Activated T-helper 2 cell treated with anti-CD3 and anti-CD28 coated beads, Interferon-gamma antibody, Interleukin-2, Interleukin-4, amounts not matched to agents 10 μg/mL and 5 μg/mL and 100 μg/mL, durations not matched to agents 14 hours and 24 hours and 36 hours (primary cell): ENCODE results near the gene KRTAP1-3. TPM values are rescaled to one million over a fixed set of nuclear protein-coding genes. Genes with fewer than 3 reads are reported as not detected.
"Not testable (repeated sequence)": the region's sequence is repeated elsewhere in the genome, so short reads cannot be mapped to it uniquely, and the experiment has no call there.

ENCODE experiments used
- DNase-seq: peaks from one replicate; pipeline ENCODE4 v3.0.0; 2021; ENCODE audit warnings: low spot score
- H3K27ac Mint-ChIP-seq: one replicate; pipeline ENCODE4 v1.8.0; 2021; ENCODE audit warnings: mixed read lengths
- H3K27me3 Mint-ChIP-seq: one replicate; pipeline ENCODE4 v1.8.0; 2021; ENCODE audit warnings: low read depth, mixed read lengths
- H3K36me3 Mint-ChIP-seq: one replicate; pipeline ENCODE4 v1.8.0; 2021; ENCODE audit warnings: low read depth, mixed read lengths
- H3K4me1 Mint-ChIP-seq: one replicate; pipeline ENCODE4 v1.8.0; 2021; ENCODE audit warnings: low read depth, mixed read lengths
- H3K4me3 Mint-ChIP-seq: one replicate; pipeline ENCODE4 v1.8.0; 2021; ENCODE audit warnings: low read depth, mild to moderate bottlenecking, moderate library complexity, mixed read lengths
- H3K9me3 Mint-ChIP-seq: one replicate; pipeline ENCODE4 v1.8.0; 2021; ENCODE audit warnings: mixed read lengths
- intact Hi-C: fragments of 100-400 bp; cut with micrococcal nuclease; formaldehyde crosslinking; loops from one replicate; pipeline ENCODE4 v1.15.1; 2023
- total RNA-seq: library from RNA; stranded (reverse); gene quantifications from 2 replicates; pipeline ENCODE4 v1.2.3, GENCODE V29; 2022

Gene KRTAP1-3
- total RNA-seq, 1 donor from 2014 or later, result not detected

DNA sequence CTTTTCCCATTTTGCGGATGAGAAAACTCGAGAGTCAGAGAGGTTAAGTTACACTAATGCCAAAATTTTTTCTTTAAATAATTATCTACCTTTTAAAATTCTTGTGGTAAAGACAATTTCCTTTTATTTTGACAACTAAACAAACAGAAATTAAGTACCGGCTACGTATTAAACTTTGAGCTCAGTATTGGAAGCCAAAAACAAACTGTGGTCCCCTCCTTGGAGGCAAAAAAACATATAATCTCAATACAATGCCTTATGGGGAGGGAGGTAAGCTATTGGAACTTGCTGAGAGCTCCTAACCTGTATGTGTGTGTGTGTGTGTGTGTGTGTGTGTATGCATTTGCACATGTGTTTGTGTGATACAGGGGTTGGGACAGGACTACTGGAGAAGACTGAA lies 28.8 kb upstream of the KRTAP1-3 start:
- no peak overlapping the region for H3K4me3 Mint-ChIP-seq
- H3K4me1 Mint-ChIP-seq, result no peaks in the 10 kb centered on the region
- intact Hi-C loops, result no loop called here

DNA sequence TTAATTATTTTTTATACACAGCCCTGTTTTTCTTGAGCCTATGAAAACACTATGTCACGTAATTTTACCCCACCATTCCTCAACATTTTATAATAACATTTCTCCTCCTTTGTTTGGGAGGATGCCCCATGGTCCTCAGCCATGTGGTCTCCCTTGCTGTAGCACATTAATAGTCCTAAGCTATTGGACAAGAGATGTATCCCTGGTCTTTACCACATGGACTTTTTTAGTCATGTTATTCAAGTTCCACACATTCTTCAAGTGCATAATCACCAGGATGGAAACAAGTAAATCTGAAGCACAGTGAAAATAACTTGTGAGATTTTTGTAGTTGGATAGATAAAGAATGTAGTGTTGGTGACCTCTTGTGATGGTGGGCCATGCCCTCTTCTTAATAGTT lies 27.3 kb upstream of the KRTAP1-3 start:
- Mint-ChIP-seq H3K27ac (no peak overlapping the region), H3K9me3 (peaks cover 5% of the 10 kb centered on the region), H3K36me3 (no peaks in the 10 kb centered on the region), H3K4me1 (no peaks in the 10 kb centered on the region), H3K4me3 (no peak overlapping the region), H3K27me3 (peaks cover 35% of the 10 kb centered on the region)
- no peak for DNase-seq
- intact Hi-C loops, result no loop called here

More for the DNA sequence above, 28.8 kb upstream of the KRTAP1-3 start:
- DNase-seq, result no peak
- no peaks in the 10 kb centered on the region for H3K36me3 Mint-ChIP-seq
- H3K27ac Mint-ChIP-seq, result no peak overlapping the region
- H3K9me3 Mint-ChIP-seq, result no peaks in the 10 kb centered on the region
- peaks cover 34% of the 10 kb centered on the region for H3K27me3 Mint-ChIP-seq

DNA sequence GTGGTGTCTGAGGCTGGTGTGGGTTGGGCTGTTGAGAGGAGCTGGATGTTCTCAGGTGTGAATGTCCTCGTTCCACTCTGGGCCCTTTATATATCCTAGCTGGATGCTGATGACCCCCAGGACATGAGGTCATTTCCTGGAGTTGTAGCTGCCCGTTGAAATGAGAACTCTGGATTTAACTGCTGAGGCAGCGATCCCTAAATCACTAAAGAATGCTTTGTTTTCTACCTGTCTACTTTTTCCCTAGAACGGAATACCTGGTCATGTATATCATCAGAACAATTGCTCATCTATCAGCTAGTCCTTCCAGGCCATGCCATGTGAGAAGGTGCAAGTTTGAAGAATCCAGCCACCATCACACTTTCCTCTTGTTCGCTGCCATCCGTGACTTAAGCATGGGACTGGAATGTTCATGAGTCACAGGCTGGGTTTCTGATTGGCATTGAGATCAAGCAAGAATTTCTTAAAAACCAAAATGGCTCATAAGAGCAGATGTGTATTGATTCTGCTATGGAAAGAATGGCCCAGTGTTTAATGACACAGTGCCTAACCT lies 25.5 kb upstream of the KRTAP1-3 start, which contains the start of gene KRTAP2-3:
KRTAP2-3 (minus strand) TSS at position 63 of the 553 bp plus-strand sequence. CDS start 64 bp downstream, outside the sequence.
- H3K4me1 Mint-ChIP-seq, result no peaks in the 10 kb centered on the region
- intact Hi-C loops, result no loop called here
- H3K4me3 Mint-ChIP-seq, result no peak within 1 kb of the TSS
- H3K27me3 Mint-ChIP-seq, result peaks cover 35% of the 10 kb centered on the region
- peaks cover 5% of the 10 kb centered on the region for H3K9me3 Mint-ChIP-seq
- no peaks in the 10 kb centered on the region for H3K36me3 Mint-ChIP-seq
- no peak within 1 kb of the TSS for H3K27ac Mint-ChIP-seq
- DNase-seq, result no peak

DNA sequence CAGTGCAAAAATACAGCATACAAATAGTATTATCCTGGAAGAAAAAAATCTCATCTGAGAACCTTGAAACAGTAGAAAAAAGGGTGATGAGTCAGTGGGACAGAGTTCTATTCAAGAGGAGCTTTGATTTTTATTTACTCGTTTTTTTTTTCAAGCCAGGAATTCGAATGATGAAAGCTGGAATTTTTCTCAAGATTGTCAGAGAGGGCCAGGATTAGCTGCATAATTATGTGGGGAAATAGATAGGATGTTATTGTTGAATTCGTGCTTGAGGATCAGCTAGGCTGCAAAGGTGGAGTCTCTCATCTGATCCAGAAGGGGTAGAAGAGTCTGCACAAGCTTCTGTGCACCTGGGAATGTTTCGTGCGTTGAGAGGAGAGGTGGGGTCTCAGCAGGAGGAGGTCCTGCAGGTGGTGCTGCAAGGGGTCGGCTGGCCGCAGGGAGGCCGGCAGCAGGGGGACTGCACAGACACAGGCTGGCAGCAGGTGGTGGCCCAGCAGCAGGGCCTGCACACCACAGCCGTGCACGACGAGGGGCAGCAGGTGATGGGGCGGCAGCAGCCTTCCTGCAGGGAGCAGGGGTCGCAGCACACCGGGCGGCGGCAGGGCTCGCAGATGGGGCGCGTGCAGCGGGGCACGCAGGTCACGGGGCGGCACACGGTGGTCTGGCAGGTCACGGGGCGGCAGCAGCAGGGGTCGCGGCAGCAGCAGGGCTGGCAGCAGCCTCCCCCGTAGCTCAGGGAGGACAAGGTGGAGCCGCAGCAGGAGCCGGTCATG lies 24.8 kb upstream of the KRTAP1-3 start:
- peaks cover 35% of the 10 kb centered on the region for H3K27me3 Mint-ChIP-seq
- H3K27ac Mint-ChIP-seq, H3K4me1 Mint-ChIP-seq, H3K36me3 Mint-ChIP-seq, H3K4me3 Mint-ChIP-seq, H3K9me3 Mint-ChIP-seq, intact Hi-C loops, DNase-seq: not testable (repeated sequence)

DNA sequence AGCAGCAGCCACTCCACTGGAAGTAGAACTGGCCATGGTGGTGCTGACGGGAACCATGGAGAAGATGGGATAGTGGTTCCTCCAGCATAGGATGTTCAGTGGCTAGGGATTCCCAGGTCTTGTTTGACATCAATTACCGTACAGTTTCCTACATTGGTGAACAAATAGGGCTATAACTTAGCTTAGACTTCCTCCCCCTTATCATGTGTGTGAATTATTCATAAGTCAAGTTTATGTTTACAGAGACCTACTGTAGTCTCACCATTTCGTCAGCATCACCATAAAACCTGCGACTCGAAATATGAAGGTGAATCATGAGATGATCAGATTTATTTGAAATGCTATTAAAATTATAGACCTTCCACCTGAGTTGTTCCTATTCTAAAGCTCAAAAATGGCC lies 24.1 kb upstream of the KRTAP1-3 start:
- H3K4me3 Mint-ChIP-seq, result no peak overlapping the region
- H3K36me3 Mint-ChIP-seq, result no peaks in the 10 kb centered on the region
- H3K27me3 Mint-ChIP-seq, result peaks cover 34% of the 10 kb centered on the region
- H3K27ac Mint-ChIP-seq, result no peak overlapping the region
- intact Hi-C loops, result no loop called here
- H3K9me3 Mint-ChIP-seq, result peaks cover 5% of the 10 kb centered on the region
- H3K4me1 Mint-ChIP-seq, result no peaks in the 10 kb centered on the region
- DNase-seq, result no peak

DNA sequence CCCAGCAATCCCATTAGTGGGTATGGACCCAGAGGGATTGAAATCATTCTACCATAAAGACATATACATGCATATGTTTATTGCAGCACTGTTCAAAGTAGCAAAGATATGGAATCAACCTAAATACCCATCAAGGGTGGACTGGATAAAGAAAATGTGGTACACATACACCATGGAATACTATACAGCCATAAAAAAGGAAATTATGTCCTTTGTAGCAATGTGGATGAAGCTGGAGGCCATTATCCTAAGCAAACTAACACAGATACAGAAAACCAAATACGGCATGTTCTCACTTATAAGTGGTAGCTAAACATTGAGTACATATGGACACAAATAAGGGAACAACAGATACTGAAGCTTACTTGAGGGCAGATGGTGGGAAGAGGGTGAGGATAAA lies 22.9 kb upstream of the KRTAP1-3 start:
- DNase-seq, result no peak

DNA sequence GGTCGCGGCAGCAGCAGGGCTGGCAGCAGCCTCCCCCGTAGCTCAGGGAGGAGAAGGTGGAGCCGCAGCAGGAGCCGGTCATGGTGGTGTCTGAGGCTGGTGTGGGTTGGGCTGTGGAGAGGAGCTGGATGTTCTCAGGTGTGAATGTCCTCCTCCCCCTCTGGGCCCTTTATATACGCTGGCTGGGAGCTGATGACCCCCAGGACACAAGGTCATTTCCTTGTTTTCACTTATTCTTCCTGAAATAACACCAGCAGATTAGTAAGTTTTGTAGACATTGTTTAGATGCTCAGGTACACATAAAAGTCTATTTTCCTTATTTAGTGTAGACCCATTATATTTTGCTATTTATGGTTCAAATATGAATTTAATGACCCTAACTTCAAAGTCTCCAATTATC lies 20.5 kb upstream of the KRTAP1-3 start, which contains the start of gene KRTAP2-2:
KRTAP2-2 (minus strand) TSS at position 101 of the 400 bp plus-strand sequence; CDS start at position 82, 19 bp downstream.
- H3K27ac Mint-ChIP-seq, H3K4me1 Mint-ChIP-seq, DNase-seq, H3K36me3 Mint-ChIP-seq, H3K9me3 Mint-ChIP-seq, H3K4me3 Mint-ChIP-seq, intact Hi-C loops: not testable (repeated sequence)
- peaks cover 22% of the 10 kb centered on the region for H3K27me3 Mint-ChIP-seq

More for the DNA sequence above, 22.9 kb upstream of the KRTAP1-3 start:
- intact Hi-C loops, result no loop called here
- H3K36me3 Mint-ChIP-seq, result no peaks in the 10 kb centered on the region
- no peaks in the 10 kb centered on the region for H3K4me1 Mint-ChIP-seq
- H3K27me3 Mint-ChIP-seq, result peaks cover 32% of the 10 kb centered on the region
- no peak overlapping the region for H3K4me3 Mint-ChIP-seq
- no peak overlapping the region for H3K27ac Mint-ChIP-seq
- H3K9me3 Mint-ChIP-seq, result peaks cover 5% of the 10 kb centered on the region

DNA sequence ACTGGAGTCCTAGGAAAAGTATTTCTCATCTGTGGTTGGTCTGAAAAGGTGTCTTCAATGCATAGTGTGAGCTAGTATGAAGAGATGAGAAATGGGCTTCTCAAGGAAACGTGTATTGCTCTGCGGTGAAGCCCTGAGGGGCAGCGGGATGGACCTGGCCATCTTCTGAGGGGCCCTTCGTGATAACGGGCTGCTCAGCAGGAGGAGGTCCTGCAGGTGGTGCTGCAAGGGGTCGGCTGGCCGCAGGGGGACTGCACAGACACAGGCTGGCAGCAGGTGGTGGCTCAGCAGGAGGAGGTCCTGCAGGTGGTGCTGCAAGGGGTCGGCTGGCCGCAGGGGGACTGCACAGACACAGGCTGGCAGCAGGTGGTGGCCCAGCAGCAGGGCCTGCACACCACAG lies 19.9 kb upstream of the KRTAP1-3 start:
- H3K9me3 Mint-ChIP-seq, H3K4me3 Mint-ChIP-seq, H3K4me1 Mint-ChIP-seq, intact Hi-C loops, H3K36me3 Mint-ChIP-seq, DNase-seq, H3K27ac Mint-ChIP-seq: not testable (repeated sequence)
- peaks cover 23% of the 10 kb centered on the region for H3K27me3 Mint-ChIP-seq

DNA sequence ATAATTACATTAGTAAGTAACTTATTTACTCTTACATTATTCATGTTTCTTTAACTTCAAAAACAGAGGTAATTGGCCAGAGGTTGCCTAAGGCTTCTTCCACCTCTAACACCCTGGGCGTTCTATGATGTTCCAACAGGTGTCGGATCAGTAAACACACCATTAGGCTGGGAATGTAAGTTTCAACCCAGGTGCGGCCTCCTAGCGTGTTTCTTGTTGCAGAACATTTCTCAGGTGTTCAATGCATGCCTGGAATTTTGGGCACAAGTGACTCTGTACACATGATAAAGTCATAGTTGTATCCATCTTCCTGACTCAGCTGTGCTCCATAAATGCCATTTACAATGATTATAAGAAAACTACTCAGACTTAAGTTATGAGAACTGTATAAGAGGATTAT lies 19.4 kb upstream of the KRTAP1-3 start:
- no peak overlapping the region for H3K27ac Mint-ChIP-seq
- H3K4me1 Mint-ChIP-seq, result no peaks in the 10 kb centered on the region
- no peak overlapping the region for H3K4me3 Mint-ChIP-seq
- intact Hi-C loops, result no loop called here
- H3K27me3 Mint-ChIP-seq, result peaks cover 19% of the 10 kb centered on the region
- peaks cover 5% of the 10 kb centered on the region for H3K9me3 Mint-ChIP-seq
- no peak for DNase-seq
- no peaks in the 10 kb centered on the region for H3K36me3 Mint-ChIP-seq

DNA sequence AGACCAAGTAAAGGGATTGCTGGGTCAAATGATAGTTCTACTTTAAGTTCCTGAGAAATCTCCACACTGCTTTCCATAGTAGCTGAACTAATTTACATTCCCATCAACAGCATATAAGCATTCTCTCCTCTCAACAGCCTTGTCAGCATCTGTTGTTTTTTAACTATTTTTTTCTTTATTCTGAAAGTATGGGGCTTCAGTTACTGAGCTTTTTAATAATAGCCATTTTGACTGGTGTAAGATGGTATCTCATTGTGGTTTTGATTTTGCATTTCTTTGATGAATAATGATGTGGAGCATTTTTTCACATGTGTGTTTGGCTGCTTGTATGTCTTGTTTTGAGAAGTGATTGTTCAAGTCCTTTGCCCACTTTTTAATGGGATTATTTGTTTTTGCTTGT lies 17.9 kb upstream of the KRTAP1-3 start:
- no peaks in the 10 kb centered on the region for H3K4me1 Mint-ChIP-seq
- peaks cover 3% of the 10 kb centered on the region for H3K9me3 Mint-ChIP-seq
- H3K27me3 Mint-ChIP-seq, result peaks cover 13% of the 10 kb centered on the region
- no peaks in the 10 kb centered on the region for H3K36me3 Mint-ChIP-seq
- H3K4me3 Mint-ChIP-seq, result no peak overlapping the region
- no peak overlapping the region for H3K27ac Mint-ChIP-seq
- no peak for DNase-seq
- intact Hi-C loops, result no loop called here

DNA sequence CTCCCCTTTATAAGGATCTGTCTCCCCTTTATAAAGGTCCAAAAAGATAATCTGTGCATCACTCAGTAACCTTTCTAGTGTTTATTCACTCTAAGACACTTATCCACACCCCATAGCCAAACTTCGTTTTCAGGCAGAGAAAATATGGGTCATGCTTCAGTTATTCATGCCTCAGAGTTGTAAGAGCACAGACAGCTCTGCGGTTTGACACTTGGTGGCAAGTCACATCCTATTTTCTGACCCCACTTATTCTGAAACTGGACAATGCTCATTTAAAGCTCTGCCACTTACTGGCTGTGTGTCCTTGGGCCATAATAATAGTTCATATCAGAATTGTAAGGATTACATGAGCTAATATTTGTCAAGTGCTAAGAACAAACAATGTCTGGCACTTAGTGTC lies 14.4 kb upstream of the KRTAP1-3 start:
- Mint-ChIP-seq H3K27ac (no peak overlapping the region), H3K4me1 (no peaks in the 10 kb centered on the region), H3K27me3 (peaks cover 11% of the 10 kb centered on the region), H3K4me3 (no peak overlapping the region), H3K9me3 (no peaks in the 10 kb centered on the region), H3K36me3 (no peaks in the 10 kb centered on the region)
- intact Hi-C loops, result no loop called here
- no peak for DNase-seq

DNA sequence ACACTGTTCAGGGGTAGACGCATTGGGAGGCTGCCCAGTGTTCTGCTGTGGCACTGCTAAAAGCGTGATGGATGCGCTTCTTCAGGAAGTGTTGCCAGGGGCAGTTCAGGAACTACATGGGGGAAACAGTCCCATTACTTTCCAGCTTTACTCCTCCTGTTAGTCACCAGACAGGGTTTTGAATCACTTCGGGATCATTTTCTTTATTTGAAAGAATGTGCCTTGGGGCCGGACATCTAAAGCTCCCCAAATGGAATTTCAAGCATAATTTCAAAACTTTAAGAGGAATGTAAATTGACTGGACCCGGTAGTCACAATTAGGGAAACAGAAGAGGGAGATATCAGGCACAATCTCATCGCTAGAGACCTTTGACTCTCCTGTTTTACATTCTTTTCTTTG lies 13.8 kb upstream of the KRTAP1-3 start:
- H3K27ac Mint-ChIP-seq, result no peak overlapping the region
- no peak for DNase-seq
- H3K36me3 Mint-ChIP-seq, result no peaks in the 10 kb centered on the region
- H3K27me3 Mint-ChIP-seq, result peaks cover 8% of the 10 kb centered on the region
- H3K9me3 Mint-ChIP-seq, result no peaks in the 10 kb centered on the region
- intact Hi-C loops, result no loop called here
- H3K4me3 Mint-ChIP-seq, result no peak overlapping the region
- no peaks in the 10 kb centered on the region for H3K4me1 Mint-ChIP-seq

DNA sequence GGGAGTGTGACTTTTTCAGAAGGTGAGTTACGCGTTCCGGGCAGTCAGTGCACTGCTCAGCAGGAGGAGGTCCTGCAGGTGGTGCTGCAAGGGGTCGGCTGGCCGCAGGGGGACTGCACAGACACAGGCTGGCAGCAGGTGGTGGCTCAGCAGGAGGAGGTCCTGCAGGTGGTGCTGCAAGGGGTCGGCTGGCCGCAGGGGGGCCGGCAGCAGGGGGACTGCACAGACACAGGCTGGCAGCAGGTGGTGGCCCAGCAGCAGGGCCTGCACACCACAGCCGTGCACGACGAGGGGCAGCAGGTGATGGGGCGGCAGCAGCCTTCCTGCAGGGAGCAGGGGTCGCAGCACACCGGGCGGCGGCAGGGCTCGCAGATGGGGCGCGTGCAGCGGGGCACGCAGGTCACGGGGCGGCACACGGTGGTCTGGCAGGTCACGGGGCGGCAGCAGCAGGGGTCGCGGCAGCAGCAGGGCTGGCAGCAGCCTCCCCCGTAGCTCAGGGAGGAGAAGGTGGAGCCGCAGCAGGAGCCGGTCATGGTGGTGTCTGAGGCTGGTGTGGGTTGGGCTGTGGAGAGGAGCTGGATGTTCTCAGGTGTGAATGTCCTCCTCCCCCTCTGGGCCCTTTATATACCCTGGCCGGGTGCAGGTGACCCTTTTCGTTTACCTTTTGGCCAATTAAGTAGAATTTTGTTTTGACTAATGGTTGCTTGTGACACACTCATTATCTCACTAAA lies 12.2 kb upstream of the KRTAP1-3 start, which contains the start of gene KRTAP2-1:
KRTAP2-1 (minus strand) TSS at position 582 of the 731 bp plus-strand sequence; CDS start at position 533, 49 bp downstream.
- H3K4me1 Mint-ChIP-seq, H3K27ac Mint-ChIP-seq, intact Hi-C loops, H3K4me3 Mint-ChIP-seq, DNase-seq, H3K36me3 Mint-ChIP-seq, H3K27me3 Mint-ChIP-seq, H3K9me3 Mint-ChIP-seq: not testable (repeated sequence)
